Uterus (tissue), 2 donors: ENCODE results near the gene SLC25A47.

Source experiments
- POLR2A ChIP-seq, 2 donors: fragments of 450-650 bp; IDR thresholded peaks; one replicate each; pipeline ENCODE4 v1.6.1; 2016; ENCODE audit warnings: antibody characterized with exemption in 2 of 2, mild to moderate bottlenecking in 1 of 2, moderate library complexity in 1 of 2
- TF ChIP-seq, protein P1 (sequence below), 4 experiments: fragments of 200-600 bp in 2 of 4; fragments of 450-650 bp in 2 of 4; sonication (generic) in 2 of 4; IDR thresholded peaks; one replicate each; pipeline ENCODE4 v1.5.1; 2016 to 2019; ENCODE audit warnings: antibody characterized with exemption in 4 of 4, mild to moderate bottlenecking in 2 of 4, moderate library complexity in 1 of 4

DNA sequence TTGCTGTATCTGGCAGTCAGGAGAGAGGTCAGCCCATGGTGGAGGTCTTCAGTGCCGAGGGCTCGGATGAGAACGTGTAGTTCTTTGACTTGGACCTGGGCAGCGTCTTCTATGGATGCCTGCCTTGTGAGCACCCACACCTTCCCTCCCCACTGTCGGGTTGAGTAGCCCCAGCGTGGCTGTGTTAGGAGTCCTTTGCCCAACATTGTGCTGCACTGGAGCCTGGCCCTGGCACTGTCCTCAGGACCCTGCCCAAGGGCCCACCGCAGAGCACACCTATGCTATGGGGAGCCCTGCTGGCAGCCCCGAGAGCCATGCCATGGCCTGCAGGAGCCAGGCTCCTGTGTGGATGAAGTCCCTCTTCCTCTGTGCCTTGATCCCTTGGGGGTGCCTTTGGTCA lies 43.6 kb upstream of the SLC25A47 start:
- TF ChIP-seq, protein P1, sequence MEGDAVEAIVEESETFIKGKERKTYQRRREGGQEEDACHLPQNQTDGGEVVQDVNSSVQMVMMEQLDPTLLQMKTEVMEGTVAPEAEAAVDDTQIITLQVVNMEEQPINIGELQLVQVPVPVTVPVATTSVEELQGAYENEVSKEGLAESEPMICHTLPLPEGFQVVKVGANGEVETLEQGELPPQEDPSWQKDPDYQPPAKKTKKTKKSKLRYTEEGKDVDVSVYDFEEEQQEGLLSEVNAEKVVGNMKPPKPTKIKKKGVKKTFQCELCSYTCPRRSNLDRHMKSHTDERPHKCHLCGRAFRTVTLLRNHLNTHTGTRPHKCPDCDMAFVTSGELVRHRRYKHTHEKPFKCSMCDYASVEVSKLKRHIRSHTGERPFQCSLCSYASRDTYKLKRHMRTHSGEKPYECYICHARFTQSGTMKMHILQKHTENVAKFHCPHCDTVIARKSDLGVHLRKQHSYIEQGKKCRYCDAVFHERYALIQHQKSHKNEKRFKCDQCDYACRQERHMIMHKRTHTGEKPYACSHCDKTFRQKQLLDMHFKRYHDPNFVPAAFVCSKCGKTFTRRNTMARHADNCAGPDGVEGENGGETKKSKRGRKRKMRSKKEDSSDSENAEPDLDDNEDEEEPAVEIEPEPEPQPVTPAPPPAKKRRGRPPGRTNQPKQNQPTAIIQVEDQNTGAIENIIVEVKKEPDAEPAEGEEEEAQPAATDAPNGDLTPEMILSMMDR (IDR thresholded peaks at IDR 0.05), result no peak
- TF ChIP-seq POLR2A (IDR thresholded peaks at IDR 0.05), result no peak
